ENCODE data around the gene AOAH. TPM values are rescaled to one million over a fixed set of nuclear protein-coding genes. Genes with fewer than 3 reads are reported as not detected.

Gene AOAH
- total and polyA plus RNA-seq, 2 of the 4 experiments (the other 2 are of a cell fraction): not detected

DNA sequence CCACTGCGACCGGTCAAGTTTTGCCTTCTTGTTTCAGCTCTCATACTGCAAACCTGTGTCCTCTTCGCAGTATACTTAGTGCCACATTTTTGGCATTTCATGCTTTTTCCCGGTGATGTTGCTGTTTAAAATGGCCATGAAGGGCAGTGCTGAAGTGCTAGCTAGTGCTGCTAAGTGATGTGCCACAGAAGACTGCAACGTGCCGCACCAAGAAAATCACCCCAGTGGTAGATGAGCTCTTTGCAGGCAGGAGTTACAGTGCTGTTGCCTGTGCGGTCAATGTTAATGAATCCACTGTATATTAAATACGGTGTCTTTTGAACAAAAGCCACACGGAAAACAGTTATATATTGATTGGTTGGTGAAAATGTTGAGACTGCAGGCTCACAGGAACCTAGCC is 214.3 kb downstream of the AOAH start:
- no peaks in the 10 kb centered on the region for H4K20me1 ChIP-seq (ENCODE audit: insufficient read depth, low read length)
- H3K27me3 ChIP-seq (ENCODE audit: control insufficient read depth, insufficient read depth, low read length): peaks cover 9% of the 10 kb centered on the region
- H2AK9ac ChIP-seq (replicated peaks; ENCODE audit: low read depth, low read length, poor library complexity): no peak overlapping the region
- no peak overlapping the region for H2BK120ac ChIP-seq (ENCODE audit: low read depth, low read length)
- POLR2A ChIA-PET (ENCODE audit: unreplicated experiment): no interaction called here
- dilution Hi-C loops (cut with HindIII; ENCODE audit: low sequenced_read_pairs, unreplicated experiment) (no loop called here), intact Hi-C loops (cut with micrococcal nuclease) (no loop called here), in situ Hi-C loops (cut with MboI; ENCODE audit: low sequenced_read_pairs) (no loop called here)
- no peak overlapping the region for H3K9ac ChIP-seq (ENCODE audit: low read depth, low read length)
- no peak for ATAC-seq (ENCODE audit: low read depth)
- H4K8ac ChIP-seq (ENCODE audit: low read depth in 2 of 2, low read length in 2 of 2): no peak overlapping the region
- H3K18ac ChIP-seq (ENCODE audit: low read depth, low read length): no peak overlapping the region
- no peak overlapping the region for H2BK5ac ChIP-seq (ENCODE audit: low read depth, low read length, poor library complexity, severe bottlenecking)
- no peak overlapping the region for H3K56ac ChIP-seq (ENCODE audit: extremely low read depth, insufficient read depth, low read length)
- no peaks in the 10 kb centered on the region for H3K36me3 ChIP-seq (ENCODE audit: control insufficient read depth, insufficient read depth, low read length)
- no peak overlapping the region for H3K14ac ChIP-seq (replicated peaks; ENCODE audit: low read depth, low read length)
- no peak for TF ChIP-seq SMC3 (IDR thresholded peaks at IDR 0.05; ENCODE audit: low read depth, low read length)
- no peak for TF ChIP-seq MXI1 (IDR thresholded peaks at IDR 0.05; ENCODE audit: borderline replicate concordance, low read depth, low read length)
- TF ChIP-seq POLR2A (IDR thresholded peaks at IDR 0.05; ENCODE audit: low read depth, low read length): no peak
- no peak for TF ChIP-seq RAD21 (IDR thresholded peaks at IDR 0.05; ENCODE audit: low read length)
- TF ChIP-seq FOS (IDR thresholded peaks at IDR 0.05; ENCODE audit: low read depth, low read length): no peak
- TF ChIP-seq MAZ (IDR thresholded peaks at IDR 0.05; ENCODE audit: borderline replicate concordance, low read depth, low read length): no peak
- TF ChIP-seq, protein P1, sequence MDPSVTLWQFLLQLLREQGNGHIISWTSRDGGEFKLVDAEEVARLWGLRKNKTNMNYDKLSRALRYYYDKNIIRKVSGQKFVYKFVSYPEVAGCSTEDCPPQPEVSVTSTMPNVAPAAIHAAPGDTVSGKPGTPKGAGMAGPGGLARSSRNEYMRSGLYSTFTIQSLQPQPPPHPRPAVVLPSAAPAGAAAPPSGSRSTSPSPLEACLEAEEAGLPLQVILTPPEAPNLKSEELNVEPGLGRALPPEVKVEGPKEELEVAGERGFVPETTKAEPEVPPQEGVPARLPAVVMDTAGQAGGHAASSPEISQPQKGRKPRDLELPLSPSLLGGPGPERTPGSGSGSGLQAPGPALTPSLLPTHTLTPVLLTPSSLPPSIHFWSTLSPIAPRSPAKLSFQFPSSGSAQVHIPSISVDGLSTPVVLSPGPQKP (IDR thresholded peaks at IDR 0.05; ENCODE audit: borderline replicate concordance, low read depth, low read length): no peak
- TF ChIP-seq BHLHE40 (IDR thresholded peaks at IDR 0.05; ENCODE audit: low read depth, low read length): no peak
- TF ChIP-seq RFX5 (IDR thresholded peaks at IDR 0.05; ENCODE audit: low read depth, low read length): no peak
- no peak for TF ChIP-seq RCOR1 (IDR thresholded peaks at IDR 0.05; ENCODE audit: insufficient replicate concordance, low read length)
- TF ChIP-seq NFE2L2 (IDR thresholded peaks at IDR 0.05; ENCODE audit: low read depth, low read length): no peak
- TF ChIP-seq, protein P2, sequence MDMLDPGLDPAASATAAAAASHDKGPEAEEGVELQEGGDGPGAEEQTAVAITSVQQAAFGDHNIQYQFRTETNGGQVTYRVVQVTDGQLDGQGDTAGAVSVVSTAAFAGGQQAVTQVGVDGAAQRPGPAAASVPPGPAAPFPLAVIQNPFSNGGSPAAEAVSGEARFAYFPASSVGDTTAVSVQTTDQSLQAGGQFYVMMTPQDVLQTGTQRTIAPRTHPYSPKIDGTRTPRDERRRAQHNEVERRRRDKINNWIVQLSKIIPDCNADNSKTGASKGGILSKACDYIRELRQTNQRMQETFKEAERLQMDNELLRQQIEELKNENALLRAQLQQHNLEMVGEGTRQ (IDR thresholded peaks at IDR 0.05; ENCODE audit: low read depth, low read length): no peak
- CTCF ChIA-PET: interaction anchor here (1.5 kb wide), 1 partner anchor 19 kb away, joined by 3 read pairs; no protein-coding TSS in a partner anchor
- no peak overlapping the region for H2AK5ac ChIP-seq (ENCODE audit: low read depth, low read length)
- no peak overlapping the region for H4K91ac ChIP-seq (ENCODE audit: insufficient read depth, low read depth, low read length)
- BruUV-seq (replicated peaks): no TSS peak
- H3K79me1 ChIP-seq (ENCODE audit: low read depth in 1 of 2, low read length in 2 of 2): no peaks in the 10 kb centered on the region
- no peak overlapping the region for H3K23ac ChIP-seq (ENCODE audit: low read depth, low read length)
- H2BK15ac ChIP-seq (ENCODE audit: low read depth, low read length): no peak overlapping the region
- DNase-seq: no peak
- no peak overlapping the region for H4K5ac ChIP-seq (ENCODE audit: low read depth, low read length)
- no CpG with 5 or more reads among the region's 9 CpGs for WGBS, 2 experiments (ENCODE audit: extremely low coverage in 2 of 2, insufficient read length in 1 of 2)
- no peak overlapping the region for H2AFZ ChIP-seq (replicated peaks; ENCODE audit: low read length, poor library complexity)
- H3K4ac ChIP-seq (ENCODE audit: low read depth, low read length): no peak overlapping the region
- no peak overlapping the region for H3K4me3 ChIP-seq (ENCODE audit: insufficient read depth, low read depth, low read length)
- no peak overlapping the region for H3K27ac ChIP-seq (ENCODE audit: insufficient read depth, low read length)
- no peaks in the 10 kb centered on the region for H3K9me3 ChIP-seq (ENCODE audit: control insufficient read depth, insufficient read depth, low read length)
- no peaks in the 10 kb centered on the region for H3K9me1 ChIP-seq (ENCODE audit: insufficient read depth, low read length)
- no peak overlapping the region for H2BK20ac ChIP-seq (ENCODE audit: low read depth, low read length)
- no peak overlapping the region for H3K4me2 ChIP-seq (ENCODE audit: low read depth, low read length)
- H3K4me1 ChIP-seq (ENCODE audit: control insufficient read depth, insufficient read depth, low read length): no peaks in the 10 kb centered on the region

All from IMR-90 (cell line).